Renal cortical epithelial cell (primary cell): ENCODE data around the gene MOV10. TPM values are rescaled to one million over a fixed set of nuclear protein-coding genes. Genes with fewer than 3 reads are reported as not detected.
A peak's percentile ranks its signal among the peaks of the same experiment; 100 is the strongest.

Source experiments
- DNase-seq: peaks from one replicate; pipeline ENCODE4 v3.0.0-alpha.2; 2011; ENCODE audit warnings: low read depth
- total RNA-seq: library from RNA; depleted of rRNA; stranded (reverse); fragments of >200 nt; gene quantifications from 2 replicates; pipeline ENCODE4 v1.2.3, GENCODE V29; 2014

Gene MOV10
- total RNA-seq, 1 donor from 2014 or later: 48.9 TPM

GRCh38 chr1:112698366-112699310 lies 24.2 kb downstream of the MOV10 start:
- no peak for DNase-seq

DNA sequence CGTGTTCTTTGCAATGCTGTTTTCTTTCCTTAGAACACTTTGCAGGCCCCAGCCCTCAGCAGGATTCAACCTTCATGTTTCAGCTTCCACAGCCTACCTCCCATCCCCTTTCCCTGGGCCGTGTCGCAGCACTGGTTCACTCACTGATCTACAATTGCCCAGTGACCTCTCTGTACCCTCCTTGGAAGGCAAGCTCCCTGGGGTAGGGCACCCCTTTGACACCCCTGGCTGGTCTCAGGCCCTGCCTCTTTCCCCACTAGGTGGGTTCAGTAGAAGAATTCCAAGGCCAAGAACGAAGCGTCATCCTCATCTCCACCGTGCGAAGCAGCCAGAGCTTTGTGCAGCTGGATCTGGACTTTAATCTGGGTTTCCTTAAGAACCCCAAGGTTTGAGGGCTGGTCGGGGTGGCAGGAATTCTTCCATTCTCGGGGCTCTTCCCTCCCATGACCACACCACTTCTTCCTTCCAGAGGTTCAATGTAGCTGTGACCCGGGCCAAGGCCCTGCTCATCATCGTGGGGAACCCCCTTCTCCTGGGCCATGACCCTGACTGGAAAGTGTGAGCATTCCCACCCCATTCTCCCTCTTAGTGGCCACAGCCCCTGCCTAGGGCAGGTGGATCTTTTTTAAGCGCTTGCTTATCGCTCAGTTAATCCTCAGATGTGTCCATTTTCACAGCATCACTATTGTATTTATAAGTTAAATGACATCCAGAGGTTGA lies 25.1 kb downstream of the MOV10 start:
- DNase-seq: no peak

DNA sequence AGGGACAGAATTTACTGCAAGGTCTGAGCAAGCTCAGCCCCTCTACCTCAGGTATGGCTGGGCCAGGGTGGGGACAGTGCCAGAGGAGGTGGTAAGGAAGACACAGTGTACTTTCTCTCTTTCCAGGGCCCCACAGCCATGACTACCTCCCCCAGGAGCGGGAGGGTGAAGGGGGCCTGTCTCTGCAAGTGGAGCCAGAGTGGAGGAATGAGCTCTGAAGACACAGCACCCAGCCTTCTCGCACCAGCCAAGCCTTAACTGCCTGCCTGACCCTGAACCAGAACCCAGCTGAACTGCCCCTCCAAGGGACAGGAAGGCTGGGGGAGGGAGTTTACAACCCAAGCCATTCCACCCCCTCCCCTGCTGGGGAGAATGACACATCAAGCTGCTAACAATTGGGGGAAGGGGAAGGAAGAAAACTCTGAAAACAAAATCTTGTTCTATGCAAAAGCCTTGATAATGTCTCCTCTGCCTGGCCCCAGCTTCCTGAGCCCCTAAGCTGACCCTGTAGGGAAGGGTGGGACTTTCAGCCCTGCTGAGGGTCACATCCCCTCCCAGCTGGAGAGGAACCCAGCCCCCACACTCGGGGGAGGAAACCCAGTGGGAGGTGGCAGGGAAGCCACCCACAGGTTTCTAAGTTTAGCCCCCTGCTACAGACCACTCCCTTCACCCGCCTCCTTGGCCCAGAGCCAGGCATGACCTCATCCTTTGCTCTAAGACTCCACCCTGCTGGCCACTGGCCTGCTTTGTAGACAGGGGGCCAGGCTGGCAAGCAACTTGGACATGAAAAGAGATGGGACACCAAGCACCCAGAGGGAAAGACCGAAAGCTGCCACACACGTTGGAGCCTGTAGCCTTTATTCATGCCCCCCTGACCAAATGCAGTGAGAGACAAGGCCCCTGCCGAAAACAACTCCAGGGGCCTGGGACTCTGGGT lies 26.1 kb downstream of the MOV10 start:
- DNase-seq: peak; percentile 92

GRCh38 chr1:112701227-112702066 lies 27.0 kb downstream of the MOV10 start:
- DNase-seq: no peak

DNA sequence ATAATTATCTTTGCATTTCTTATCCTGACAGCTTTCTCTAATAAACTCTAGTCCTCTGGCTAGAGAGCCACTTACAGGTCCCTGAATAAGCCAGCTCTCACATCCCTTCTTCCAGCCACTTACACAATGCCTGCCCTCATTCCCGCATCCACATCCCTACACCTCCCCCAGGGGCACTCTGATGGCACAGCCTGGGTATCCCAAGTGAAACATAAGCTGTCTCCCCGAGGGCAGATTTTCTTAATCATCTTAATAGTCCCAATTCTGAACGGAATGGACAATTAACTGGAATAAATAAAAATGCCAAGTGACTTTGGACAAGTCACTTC lies 27.6 kb downstream of the MOV10 start:
- DNase-seq: no peak

DNA sequence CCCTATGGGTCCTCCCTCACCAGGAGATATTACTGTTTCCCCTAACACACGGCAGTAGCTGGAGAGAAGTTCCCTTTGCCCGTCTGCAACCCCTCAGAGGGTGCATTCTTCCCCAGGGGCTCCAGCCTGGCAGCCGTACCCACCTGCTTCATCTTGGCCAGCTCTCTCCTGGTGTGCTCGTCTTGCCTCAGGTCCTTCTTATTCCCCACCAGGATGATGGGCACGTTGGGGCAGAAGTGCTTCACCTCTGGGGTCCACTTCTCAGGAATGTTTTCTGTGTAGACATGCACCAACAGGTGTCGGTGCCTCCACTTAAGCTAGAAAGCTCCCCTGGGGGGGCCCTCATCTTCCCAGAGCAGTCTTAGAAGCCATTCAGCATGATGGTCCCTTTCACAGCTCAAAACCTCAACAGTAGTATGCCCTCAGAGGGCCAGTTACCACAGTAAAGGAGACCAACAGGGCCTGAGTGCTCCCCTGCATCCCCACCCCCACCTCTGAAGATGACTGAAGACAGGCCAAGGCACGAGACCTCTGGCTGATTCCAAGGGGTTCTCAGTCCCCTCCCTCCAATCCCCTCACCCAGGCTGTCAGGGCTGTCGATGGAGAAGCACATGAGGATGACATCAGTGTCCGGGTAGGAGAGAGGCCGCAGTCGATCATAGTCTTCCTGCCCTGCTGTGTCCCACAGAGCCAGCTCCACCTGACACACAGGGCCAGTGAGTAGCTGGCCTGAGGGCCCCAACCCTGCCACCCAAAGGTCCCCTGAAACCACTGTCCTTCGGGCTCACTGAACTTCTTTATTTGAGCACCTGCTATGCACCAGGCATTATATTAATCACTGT lies 28.2 kb downstream of the MOV10 start:
- DNase-seq: no peak

DNA sequence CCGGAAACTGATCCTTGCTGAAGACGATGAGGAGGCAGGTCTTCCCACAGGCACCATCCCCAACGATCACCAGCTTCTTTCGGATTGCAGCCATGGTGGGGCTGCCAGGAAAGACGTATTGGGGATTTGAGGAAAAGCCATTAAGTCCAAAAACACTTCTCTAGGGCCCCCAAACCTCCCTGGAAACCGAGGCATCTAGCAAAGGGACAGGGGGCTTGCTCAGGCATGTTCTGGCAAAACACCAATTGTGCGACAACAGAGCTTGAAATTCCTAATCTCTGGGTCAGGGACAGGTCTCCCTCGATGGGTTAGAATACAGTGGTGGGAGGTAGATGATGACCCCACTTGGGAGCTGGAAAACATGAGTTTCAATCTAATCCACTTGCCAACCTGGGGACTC lies 29.2 kb downstream of the MOV10 start:
- DNase-seq: no peak

DNA sequence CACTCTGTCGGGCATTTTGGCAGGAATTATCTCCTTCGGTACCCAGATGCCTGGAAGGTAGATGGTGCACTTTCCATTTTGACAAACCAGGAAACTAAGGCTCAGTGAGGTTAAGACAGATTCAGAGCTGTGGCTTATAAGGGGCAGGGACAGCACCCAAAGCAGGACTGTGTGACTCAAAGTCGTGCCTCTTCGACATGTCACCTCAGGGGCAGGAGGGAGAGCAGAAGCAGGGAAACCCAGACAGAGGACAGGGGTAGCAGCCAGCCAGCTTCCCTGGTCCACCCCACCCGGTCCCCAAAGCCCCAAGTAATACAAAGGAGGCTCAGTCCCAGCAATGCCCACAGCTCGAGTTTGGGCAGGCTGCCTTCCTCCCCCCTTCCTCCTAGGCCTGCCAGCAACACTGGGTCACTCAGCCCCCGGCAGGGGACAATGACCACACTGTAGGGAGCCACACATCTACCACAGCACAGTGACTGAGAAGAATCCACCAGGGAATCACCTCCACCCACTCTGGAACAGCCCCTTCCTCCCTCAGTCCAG lies 30.0 kb downstream of the MOV10 start:
- no peak for DNase-seq

DNA sequence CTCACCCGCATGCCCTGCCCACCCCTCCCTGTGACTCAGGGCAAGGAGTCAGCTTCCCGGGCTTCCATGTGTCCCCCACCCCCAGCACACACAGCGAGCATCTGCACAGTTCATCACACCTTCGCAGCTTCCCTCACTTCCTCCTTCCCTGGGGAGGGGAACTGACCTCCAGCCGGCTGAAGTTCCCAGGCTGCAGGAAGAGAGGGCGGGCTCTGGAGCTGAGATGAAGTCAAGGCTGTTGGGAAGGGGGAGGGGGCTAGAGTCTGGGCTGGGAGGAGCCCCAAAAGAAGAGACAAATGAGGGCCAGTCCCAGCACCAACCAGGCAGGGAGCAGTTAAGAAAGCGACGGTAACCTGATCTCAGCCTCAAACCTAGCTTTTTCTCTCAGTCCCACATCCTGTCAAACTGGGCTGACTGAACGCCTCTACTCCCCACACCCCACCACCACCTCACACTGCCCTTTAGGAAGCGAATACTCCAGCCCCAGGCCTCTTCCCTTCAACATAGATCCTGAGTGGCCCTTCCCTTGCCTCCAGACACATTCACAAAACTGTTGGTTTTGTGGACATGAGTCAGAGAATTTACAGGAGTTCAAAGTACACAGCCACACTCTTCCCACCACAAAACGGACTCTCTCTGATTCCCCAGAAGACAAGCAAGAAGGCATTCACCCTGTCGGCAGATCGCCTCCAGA lies 30.6 kb downstream of the MOV10 start:
- DNase-seq: peak; percentile 94

- no peak for DNase-seq
Observed at GRCh38 chr1:112706505-112707220, 32.2 kb downstream of the MOV10 start, which contains the start of gene RHOC. RHOC (minus strand) TSS chr1:112707127; CDS start chr1:112703799, 3,328 bp downstream.

DNA sequence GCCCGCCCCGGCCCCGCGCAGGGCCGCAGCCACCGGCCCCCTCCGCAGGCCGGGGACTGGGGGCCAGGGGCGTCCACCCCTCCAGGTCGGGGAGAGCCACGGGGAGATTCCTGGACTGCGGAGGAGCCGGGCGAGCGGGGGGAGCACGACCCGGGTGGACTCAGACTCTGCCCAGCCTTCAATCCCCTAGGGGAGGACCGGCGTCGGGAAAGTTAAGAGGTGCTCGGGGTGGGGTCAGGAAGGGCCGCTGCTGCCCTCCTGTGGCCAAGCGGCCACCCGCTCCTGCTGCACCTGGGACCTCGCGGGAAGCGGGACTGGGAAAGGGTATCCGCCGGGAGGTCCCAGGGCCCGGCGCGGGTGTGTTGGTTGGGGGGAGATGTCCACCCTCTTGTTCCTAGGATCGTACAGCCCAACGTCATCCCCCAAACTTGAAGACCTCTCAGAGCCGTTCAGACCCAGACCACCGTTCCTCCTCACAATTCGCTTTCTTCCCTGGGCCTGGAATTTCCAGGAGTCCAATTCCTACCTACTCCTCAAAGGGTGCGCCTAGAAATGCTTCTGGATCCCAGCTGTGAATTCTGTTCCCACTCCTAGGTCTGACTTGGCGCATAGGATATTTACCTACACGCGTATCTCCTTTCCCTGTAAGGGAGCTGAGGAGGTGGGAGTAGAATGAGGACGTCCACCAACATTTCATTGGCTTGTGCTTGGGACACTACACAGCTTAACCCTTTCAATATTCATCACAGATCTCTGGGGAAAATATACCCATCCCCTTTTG lies 33.0 kb downstream of the MOV10 start:
- peak; percentile 75 for DNase-seq

GRCh38 chr1:112708002-112708448 lies 33.6 kb downstream of the MOV10 start:
- no peak for DNase-seq

GRCh38 chr1:112708489-112708888 lies 34.0 kb downstream of the MOV10 start:
- DNase-seq: no peak

DNA sequence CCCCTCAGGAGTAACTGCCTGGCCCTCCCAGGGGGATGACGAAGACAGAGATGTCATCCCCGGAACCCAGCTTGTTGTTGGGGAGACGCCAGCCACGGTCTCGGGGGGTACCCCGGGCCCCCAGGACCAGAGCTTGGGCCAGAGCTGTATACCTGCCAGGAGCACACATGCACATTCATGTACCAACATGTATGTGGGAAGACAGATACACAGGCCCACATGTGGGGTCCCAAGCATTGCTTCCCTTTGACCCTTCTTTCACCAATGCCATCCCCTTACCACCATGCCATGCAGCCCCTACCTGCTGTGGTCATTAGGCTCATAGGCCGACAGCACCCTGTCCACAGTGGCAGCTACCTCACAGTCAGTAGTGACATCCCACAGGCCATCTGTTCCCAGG lies 35.7 kb downstream of the MOV10 start:
- no peak for DNase-seq

- no peak for DNase-seq
Observed at GRCh38 chr1:112710586-112710985, 36.1 kb downstream of the MOV10 start.

GRCh38 chr1:112711041-112711440 lies 36.6 kb downstream of the MOV10 start:
- no peak for DNase-seq

DNA sequence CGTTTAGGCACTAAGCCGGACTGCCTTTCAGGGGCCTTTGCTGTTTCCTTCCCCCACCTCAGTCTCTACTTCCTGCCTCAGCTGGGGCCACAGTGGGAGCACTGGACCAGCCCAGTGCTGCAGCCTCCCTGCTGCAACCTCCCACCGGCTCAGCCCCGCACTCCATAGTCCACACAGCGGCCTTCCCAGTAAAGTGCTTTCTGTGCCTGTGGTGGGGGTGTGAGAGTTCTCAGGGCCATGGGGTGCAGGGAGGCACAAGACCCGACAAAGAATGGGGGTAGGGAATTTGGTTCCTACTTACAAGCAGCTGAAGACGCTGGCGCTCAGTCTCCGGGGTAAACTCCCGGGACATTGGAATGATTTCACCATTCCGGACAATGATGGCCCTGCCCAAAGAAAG lies 37.2 kb downstream of the MOV10 start:
- DNase-seq: no peak

DNA sequence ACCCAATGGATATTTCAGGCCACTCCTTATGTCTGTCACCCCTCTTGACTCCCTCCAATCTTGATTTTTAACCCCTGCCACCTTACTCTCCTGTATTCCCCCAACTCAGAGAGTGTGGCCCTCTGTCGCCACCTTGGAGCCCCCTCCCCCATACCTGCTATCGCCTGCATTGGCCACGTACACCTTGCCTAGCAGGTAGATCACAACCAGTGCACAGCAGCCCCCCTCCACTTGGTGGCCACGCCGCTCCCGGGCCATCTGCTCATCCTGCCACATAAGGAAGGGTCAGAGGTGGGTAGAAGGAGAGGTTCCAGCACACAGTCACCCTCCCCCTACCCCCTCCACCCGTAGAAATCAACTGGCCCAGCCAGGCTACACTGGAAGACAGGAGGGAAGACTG lies 37.7 kb downstream of the MOV10 start:
- no peak for DNase-seq
